GM19467 (cell line): ENCODE data around the gene RSPH3.

Source experiments
- ATAC-seq: cut with Tn5 transposase; IDR thresholded peaks from one replicate; pipeline ENCODE4 v1.9.1; 2021; ENCODE audit warnings: mild to moderate bottlenecking, moderate library complexity; ENCODE audit not compliant: unreplicated experiment

RSPH3 gene

DNA sequence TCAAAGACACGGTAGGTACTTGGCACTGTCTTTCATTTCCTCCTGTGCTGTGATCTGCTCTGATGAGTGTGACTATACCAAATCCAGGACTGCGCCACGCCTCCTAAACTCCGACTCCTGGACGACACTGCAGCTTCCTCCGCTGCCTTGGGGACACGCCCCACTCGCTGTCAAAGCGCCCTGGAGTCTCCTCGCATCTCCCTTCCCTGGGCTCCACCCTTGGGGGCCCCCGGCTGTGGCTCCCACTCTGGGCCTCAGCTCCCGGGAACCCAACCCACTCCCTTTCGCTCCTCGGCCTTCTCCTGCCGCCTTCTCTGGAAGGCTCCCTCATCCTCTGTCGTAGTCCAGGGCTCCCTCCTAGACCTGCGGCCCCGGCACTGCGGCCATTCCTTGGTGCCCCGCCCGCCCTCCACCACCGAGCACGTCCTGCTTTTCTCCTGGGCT lies 61.2 kb downstream of the RSPH3 start:
- no peak for ATAC-seq

DNA sequence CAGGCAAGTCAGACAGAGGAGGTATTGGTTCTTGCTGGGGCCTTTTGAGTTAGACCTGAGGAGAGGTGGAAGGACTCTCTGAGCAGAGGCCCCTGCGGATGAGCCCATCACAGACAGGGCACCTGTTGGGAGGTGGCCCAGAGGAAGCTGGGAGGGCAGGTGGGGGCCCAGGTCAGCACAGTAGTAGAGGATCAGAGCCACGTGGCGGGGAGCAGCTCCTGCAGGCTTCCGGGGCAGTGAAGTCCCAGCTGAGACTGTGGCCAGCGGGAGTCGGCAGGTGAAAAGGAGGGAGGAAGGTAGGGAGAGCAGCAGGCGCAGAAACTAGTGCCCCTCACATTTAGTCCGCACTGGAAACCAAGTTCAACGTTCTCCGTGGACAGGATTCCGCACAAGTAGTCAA lies 61.8 kb downstream of the RSPH3 start:
- ATAC-seq: no peak

DNA sequence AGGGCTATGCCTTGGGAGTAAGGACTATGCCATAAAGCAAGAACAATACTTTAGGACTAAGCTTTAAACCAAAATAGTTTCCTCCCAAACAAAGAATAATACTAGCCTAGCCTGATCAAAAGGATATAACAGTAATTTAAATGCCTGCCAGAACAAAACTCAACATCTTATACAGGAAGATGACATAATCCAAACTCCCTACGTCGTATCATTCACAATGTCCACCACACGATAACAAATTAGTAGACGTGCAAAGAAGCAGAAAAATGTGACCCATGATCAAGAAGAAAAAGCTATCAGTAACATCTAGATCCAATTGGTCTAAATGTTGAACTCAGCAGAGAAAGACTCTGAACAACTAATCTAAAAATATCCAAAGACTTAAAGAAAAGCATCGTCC lies 65.8 kb downstream of the RSPH3 start:
- ATAC-seq: no peak

DNA sequence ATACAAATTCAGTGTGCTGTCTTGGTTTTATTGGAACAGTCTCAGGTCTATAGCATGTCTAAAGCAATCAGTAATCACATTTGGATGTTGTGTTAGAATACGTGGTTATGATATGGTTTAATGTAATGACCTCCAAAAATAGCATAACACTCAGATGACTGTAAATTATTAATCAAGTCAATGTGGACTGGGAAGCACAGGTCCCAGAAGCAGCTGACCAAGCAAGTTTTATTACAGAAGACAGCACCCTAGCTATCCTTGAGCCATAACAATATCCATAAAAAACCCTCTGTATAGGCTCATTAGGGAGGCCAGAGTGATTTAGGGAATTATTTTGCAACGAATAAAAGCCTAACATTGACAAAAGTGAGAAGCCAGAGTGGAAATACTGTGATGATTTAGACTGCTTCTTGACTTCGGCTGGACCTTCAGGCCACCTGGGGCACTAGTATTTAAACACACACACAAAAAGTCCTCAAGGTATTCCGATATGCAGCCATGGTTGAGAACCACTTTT lies 66.9 kb downstream of the RSPH3 start:
- no peak for ATAC-seq

DNA sequence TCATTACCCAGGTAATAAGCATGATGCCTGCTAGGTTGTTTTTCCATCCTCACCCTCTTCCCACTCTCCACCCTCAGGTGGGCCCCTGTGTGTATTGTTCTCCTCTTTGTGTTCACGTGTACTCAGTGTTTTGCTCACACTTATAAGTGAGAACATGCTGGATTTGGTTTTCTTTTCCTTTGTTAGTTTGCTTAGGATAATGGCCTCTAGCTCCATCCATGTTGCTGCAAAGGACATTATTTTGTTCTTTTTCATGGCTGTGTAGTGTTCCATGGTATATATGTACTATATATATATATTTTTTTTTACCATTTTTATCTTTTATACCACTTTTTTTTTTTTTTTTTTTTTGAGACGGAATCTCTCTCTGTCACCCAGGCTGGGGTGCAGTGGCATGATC lies 71.9 kb downstream of the RSPH3 start:
- ATAC-seq: no peak

DNA sequence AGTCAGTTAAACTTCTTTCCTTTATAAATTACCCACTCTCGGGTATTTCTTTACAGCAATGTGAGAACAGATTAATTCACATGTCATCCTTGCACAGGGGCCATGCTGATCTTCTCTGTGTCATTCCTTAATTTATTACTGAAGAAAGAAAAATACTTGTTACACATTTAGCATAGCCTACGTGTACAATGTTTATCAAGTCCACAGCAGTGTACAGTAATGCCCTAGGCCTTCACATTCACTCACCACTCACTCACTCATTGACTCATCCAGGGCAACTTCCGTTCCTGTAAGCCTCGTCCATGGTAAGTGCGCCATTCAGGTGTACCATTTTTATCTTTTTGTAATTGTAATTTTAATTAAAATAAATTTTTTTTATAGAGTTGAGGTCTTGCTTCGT lies 73.6 kb downstream of the RSPH3 start:
- ATAC-seq: no peak

DNA sequence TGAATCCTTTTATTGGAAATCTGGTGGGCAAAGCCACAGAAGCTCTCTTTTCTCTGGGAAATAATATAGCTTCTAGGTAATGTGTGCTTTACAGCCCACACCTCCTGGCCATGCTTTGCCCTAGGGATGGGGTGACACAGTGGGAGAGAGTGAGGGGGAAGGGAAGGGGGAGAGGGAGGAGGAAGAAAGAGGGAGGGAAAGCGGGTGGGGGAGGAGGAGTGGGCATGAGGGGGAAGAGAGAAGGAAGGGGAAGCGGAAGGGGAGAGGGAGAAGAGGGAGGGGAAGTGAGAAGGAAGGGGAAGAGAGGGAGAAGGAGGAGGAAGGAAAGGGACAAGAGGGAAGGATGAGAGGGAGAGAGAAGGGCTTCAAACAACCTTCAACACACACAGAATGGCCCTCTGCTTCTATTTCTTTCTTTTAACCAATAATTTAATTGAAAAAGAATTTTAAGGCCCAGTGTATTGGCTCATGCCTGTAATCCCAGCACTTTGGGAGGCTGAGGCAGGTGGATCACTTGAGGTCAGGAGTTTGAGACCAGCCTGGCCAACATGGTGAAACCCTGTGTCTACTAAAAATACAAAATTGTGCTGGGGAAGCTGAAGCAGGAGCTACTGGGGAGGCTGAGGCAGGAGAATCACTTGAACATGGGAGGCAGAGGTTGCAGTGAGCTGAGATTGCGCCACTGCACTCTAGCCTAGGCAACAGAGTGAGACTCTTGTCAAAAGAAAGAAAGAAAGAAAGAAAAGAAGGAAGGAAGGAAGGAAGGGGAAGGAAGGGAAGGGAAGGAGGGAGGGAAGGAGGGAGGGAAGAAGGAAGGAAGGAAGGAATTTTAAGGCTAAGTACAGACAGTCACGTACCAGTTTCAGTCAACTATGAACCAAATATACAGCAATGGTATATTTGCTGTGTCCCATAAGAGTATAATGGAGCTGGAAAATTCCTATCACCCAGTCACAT lies 75.2 kb downstream of the RSPH3 start:
- ATAC-seq: no peak

DNA sequence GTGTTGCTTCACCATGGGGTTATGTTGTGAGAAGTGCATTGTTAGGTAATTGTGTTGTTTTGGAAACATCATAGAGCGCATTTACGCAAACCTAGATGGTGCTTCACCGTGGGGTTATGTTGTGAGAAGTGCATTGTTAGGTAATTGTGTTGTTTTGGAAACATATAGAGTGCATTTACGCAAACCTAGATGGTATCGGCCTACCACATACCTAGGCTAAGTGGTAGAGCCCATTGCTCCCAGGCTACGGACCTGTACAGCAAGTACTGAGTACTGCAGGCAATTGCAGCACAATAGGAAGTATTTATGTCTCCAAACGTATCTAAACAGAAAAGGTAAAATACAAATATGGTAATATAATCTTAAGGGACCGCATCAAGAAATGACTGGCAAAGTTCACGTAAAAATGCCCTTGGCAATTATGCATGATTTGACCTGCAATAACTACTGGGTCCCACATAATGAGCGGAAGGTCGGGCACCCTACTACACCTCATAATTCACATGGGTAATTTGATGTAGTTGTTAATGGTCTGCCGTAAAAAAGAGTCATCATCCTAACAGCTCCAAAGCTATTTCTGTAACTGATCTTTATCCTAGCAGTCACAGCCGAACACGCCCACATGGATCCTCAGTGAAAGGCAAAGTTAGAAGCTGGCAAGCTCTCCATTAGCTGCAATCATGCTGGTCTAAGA lies 76.0 kb downstream of the RSPH3 start:
- no peak for ATAC-seq
